Activated CD8-positive, alpha-beta memory T cell treated with anti-CD3 and anti-CD28 coated beads for 1 hour (primary cell): Measurements from ENCODE around the gene NEU1.
"Not testable (repeated sequence)": the region's sequence is repeated elsewhere in the genome, so short reads cannot be mapped to it uniquely, and the experiment has no call there.

ENCODE experiments used
- DNase-seq, 2 donors: peaks; one replicate each; pipeline ENCODE4 v3.0.0-alpha.2; 2020; ENCODE audit warnings: low read depth in 1 of 2; ENCODE audit errors: extremely low read depth in 1 of 2

Gene NEU1

GRCh38 chr6:31875877-31876276 is 13.3 kb upstream of the NEU1 start:
- no peak for DNase-seq

- no peak for DNase-seq
These were observed 12.4 kb upstream of the NEU1 start for GRCh38 chr6:31874836-31875572.

- no peak for DNase-seq
These were observed 11.6 kb upstream of the NEU1 start for GRCh38 chr6:31874084-31874670.

- no peak for DNase-seq
These were observed 8.5 kb upstream of the NEU1 start for GRCh38 chr6:31871046-31871659.

GRCh38 chr6:31870385-31870921 is 7.8 kb upstream of the NEU1 start:
- DNase-seq: no peak

- DNase-seq: no peak
These were observed 6.7 kb upstream of the NEU1 start for GRCh38 chr6:31869343-31869742.

- not testable (repeated sequence) for DNase-seq
These were observed 6.0 kb upstream of the NEU1 start for GRCh38 chr6:31868658-31868971.

- DNase-seq: no peak
These were observed 2.8 kb upstream of the NEU1 start for GRCh38 chr6:31865205-31866118.

GRCh38 chr6:31864818-31865204 is 2.2 kb upstream of the NEU1 start:
- no peak for DNase-seq

GRCh38 chr6:31864123-31864562 is 1.5 kb upstream of the NEU1 start:
- not testable (repeated sequence) for DNase-seq

- DNase-seq: no peak
These were observed 690 bp downstream of the NEU1 start for GRCh38 chr6:31861919-31862343.

- no peak for DNase-seq
These were observed 1.5 kb downstream of the NEU1 start for GRCh38 chr6:31861150-31861549.

- no peak for DNase-seq
These were observed 2.3 kb downstream of the NEU1 start for GRCh38 chr6:31860349-31860748.

- no peak for DNase-seq
These were observed 2.7 kb downstream of the NEU1 start for GRCh38 chr6:31859923-31860322.

GRCh38 chr6:31858707-31859106 is 3.9 kb downstream of the NEU1 start:
- DNase-seq: no peak

- not testable (repeated sequence) for DNase-seq
These were observed 4.8 kb downstream of the NEU1 start for GRCh38 chr6:31857774-31858173.

- not testable (repeated sequence) for DNase-seq
These were observed 10.5 kb downstream of the NEU1 start for GRCh38 chr6:31851980-31852718.

- no peak for DNase-seq
These were observed 11.2 kb downstream of the NEU1 start for GRCh38 chr6:31851485-31851832.

GRCh38 chr6:31850765-31851484 is 11.7 kb downstream of the NEU1 start:
- no peak for DNase-seq
